ENCODE results near the gene KLF1.
"Not testable (repeated sequence)": the region's sequence is repeated elsewhere in the genome, so short reads cannot be mapped to it uniquely, and the experiment has no call there.

Gene KLF1

GRCh38 chr19:12890787-12891552 is 4.0 kb upstream of the KLF1 start, which contains the start of gene GCDH:
GCDH (plus strand) TSS chr19:12891160; CDS start chr19:12891305, 145 bp downstream.
- DNase-seq (ENCODE audit: low read depth in 2 of 2), result peak; percentile 92 to 95

- DNase-seq (ENCODE audit: low read depth in 2 of 2), result not testable (repeated sequence)
Observed at GRCh38 chr19:12890299-12890786, 3.3 kb upstream of the KLF1 start.

GRCh38 chr19:12888006-12888603 is 1.1 kb upstream of the KLF1 start:
- DNase-seq (ENCODE audit: low read depth in 2 of 2), result no peak

- no peak for DNase-seq (ENCODE audit: low read depth in 2 of 2)
Observed at GRCh38 chr19:12886651-12886968, 391 bp downstream of the KLF1 start.

GRCh38 chr19:12885749-12886650 is 1.0 kb downstream of the KLF1 start:
- DNase-seq (ENCODE audit: low read depth in 2 of 2), result no peak

GRCh38 chr19:12884926-12885748 is 1.9 kb downstream of the KLF1 start:
- peak; percentile 88 to 93 for DNase-seq (ENCODE audit: low read depth in 2 of 2)

GRCh38 chr19:12884627-12884925 is 2.4 kb downstream of the KLF1 start:
- no peak for DNase-seq (ENCODE audit: low read depth in 2 of 2)

- DNase-seq (ENCODE audit: low read depth in 2 of 2), result no peak
Observed at GRCh38 chr19:12884202-12884601, 2.8 kb downstream of the KLF1 start.

GRCh38 chr19:12882589-12882988 is 4.4 kb downstream of the KLF1 start:
- DNase-seq (ENCODE audit: low read depth in 2 of 2), result no peak

- peak; percentile 88 to 97 for DNase-seq (ENCODE audit: low read depth in 2 of 2)
Observed at GRCh38 chr19:12881172-12881808, 5.7 kb downstream of the KLF1 start, which contains the start of gene DNASE2. DNASE2 (minus strand) TSS chr19:12881449; CDS start chr19:12881375, 74 bp downstream.

- DNase-seq (ENCODE audit: low read depth in 2 of 2), result no peak
Observed at GRCh38 chr19:12880551-12881171, 6.3 kb downstream of the KLF1 start.

- no peak for DNase-seq (ENCODE audit: low read depth in 2 of 2)
Observed at GRCh38 chr19:12875086-12875485, 11.9 kb downstream of the KLF1 start.

- DNase-seq (ENCODE audit: low read depth in 2 of 2), result no peak
Observed at GRCh38 chr19:12873891-12874745, 12.9 kb downstream of the KLF1 start.

GRCh38 chr19:12872941-12873890 is 13.8 kb downstream of the KLF1 start:
- DNase-seq (ENCODE audit: low read depth in 2 of 2), result peak; percentile 48 to 64

- no peak for DNase-seq (ENCODE audit: low read depth in 2 of 2)
Observed at GRCh38 chr19:12872255-12872654, 14.7 kb downstream of the KLF1 start.

GRCh38 chr19:12871681-12872080 is 15.3 kb downstream of the KLF1 start:
- no peak for DNase-seq (ENCODE audit: low read depth in 2 of 2)

GRCh38 chr19:12868540-12869112 is 18.4 kb downstream of the KLF1 start:
- no peak for DNase-seq (ENCODE audit: low read depth in 2 of 2)

Measured in stimulated activated CD4-positive, alpha-beta T cell treated with anti-CD3 and anti-CD28 coated beads, Interleukin-4, amount 100 ng/mL, for 48 hours (primary cell).